ENCODE data around the gene PCED1A.

PCED1A gene

DNA sequence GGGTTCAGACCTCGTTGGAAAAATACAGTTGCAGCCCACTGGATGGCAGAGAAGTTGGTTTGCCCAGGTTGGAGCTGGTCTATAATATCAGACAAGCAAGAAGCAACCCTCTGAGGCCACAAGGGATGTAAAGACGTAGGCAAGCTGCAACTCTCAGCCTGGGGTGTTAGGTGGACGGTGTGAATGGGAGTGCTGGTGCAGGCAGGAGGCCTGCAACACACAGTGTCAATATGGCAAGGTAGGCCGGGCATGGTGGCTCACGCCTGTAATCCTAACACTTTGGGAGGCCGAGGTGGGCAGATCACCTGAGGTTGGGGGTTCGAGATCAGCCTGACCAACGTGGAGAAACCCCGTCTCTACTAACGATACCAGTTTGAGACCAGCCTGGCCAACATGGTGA lies 10.6 kb upstream of the PCED1A start:
- TF ChIP-seq, protein P1, sequence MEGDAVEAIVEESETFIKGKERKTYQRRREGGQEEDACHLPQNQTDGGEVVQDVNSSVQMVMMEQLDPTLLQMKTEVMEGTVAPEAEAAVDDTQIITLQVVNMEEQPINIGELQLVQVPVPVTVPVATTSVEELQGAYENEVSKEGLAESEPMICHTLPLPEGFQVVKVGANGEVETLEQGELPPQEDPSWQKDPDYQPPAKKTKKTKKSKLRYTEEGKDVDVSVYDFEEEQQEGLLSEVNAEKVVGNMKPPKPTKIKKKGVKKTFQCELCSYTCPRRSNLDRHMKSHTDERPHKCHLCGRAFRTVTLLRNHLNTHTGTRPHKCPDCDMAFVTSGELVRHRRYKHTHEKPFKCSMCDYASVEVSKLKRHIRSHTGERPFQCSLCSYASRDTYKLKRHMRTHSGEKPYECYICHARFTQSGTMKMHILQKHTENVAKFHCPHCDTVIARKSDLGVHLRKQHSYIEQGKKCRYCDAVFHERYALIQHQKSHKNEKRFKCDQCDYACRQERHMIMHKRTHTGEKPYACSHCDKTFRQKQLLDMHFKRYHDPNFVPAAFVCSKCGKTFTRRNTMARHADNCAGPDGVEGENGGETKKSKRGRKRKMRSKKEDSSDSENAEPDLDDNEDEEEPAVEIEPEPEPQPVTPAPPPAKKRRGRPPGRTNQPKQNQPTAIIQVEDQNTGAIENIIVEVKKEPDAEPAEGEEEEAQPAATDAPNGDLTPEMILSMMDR (IDR thresholded peaks at IDR 0.05; ENCODE audit: low read length): no peak
- TF ChIP-seq EZH2phosphoT487 (IDR thresholded peaks at IDR 0.05; ENCODE audit: low read length) (no peak), EZH2 (optimal IDR thresholded peaks at IDR 0.05; ENCODE audit: low read depth, low read length) (no peak)
- H3K27ac ChIP-seq (ENCODE audit: low read length): no peak overlapping the region
- no peaks in the 10 kb centered on the region for H3K9me2 ChIP-seq (replicated peaks; ENCODE audit: insufficient read depth, low read length)
- H3F3A ChIP-seq (ENCODE audit: insufficient read depth, low read length): no peaks in the 10 kb centered on the region
- no peaks in the 10 kb centered on the region for H3K9me3 ChIP-seq (replicated peaks; ENCODE audit: insufficient read depth, low read length)
- H3K4me2 ChIP-seq (ENCODE audit: low read depth, low read length): no peak overlapping the region
- DNase-seq: no peak
- no peaks in the 10 kb centered on the region for H3K4me1 ChIP-seq (ENCODE audit: low read length)
- H3K79me2 ChIP-seq (ENCODE audit: low read length): no peaks in the 10 kb centered on the region
- H3K36me3 ChIP-seq (replicated peaks; ENCODE audit: insufficient read depth, low read length): no peaks in the 10 kb centered on the region
- H3K27me3 ChIP-seq (replicated peaks; ENCODE audit: insufficient read depth, low read length): no peaks in the 10 kb centered on the region
- no peaks in the 10 kb centered on the region for H4K20me1 ChIP-seq (ENCODE audit: insufficient read depth, low read length)
- H2AFZ ChIP-seq (ENCODE audit: low read length): no peak overlapping the region
- no peak overlapping the region for H3K4me3 ChIP-seq (ENCODE audit: low read length)
- no peak overlapping the region for H3K9ac ChIP-seq (ENCODE audit: low read length)

DNA sequence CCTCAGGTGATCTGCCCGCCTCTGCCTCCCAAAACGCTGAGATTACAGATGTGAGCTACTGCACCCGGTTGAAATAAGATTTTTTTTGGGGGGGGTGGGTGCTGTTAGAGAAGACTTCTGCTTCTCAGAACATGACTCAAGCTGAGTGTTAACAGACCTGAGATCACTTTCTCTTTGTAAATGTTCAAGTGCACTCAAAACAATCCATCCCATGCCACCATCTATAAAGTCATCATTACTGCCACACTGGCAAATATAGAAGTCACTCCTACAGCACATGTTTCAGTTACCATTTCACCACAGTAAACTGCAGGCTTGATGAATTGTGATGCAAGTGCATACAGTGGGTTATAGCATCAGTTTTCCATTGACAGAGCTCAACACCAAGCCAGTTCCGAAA lies 9.1 kb upstream of the PCED1A start:
- no peak for DNase-seq
- H3K4me1 ChIP-seq (ENCODE audit: low read length): no peaks in the 10 kb centered on the region

DNA sequence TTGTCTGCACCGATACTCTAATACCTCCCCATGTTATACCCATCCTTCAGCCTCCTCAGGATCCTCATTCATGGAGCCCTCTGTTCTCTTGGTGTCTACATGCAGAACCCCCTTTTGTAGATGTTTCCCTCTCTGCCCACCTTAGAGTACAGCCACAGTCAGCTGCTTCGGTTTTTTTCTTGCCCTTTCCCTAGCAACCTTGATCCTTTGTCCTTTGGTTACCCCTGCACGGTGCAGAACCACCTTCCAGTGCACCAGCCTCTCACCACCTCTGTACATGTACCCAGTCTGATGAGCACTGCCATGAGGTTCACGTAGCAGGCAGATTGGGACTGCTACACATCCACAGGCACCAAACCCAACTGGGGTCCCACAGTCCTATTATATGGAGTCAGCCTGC lies 7.3 kb upstream of the PCED1A start:
- Histone ChIP-seq H3K4me1 (ENCODE audit: low read length) (no peaks in the 10 kb centered on the region), H3K27me3 (replicated peaks; ENCODE audit: insufficient read depth, low read length) (no peaks in the 10 kb centered on the region), H3K9me2 (replicated peaks; ENCODE audit: insufficient read depth, low read length) (no peaks in the 10 kb centered on the region), H3K9ac (ENCODE audit: low read length) (no peak overlapping the region), H3K27ac (ENCODE audit: low read length) (no peak overlapping the region), H3K79me2 (ENCODE audit: low read length) (no peaks in the 10 kb centered on the region), H4K20me1 (ENCODE audit: insufficient read depth, low read length) (no peaks in the 10 kb centered on the region), H3K9me3 (replicated peaks; ENCODE audit: insufficient read depth, low read length) (no peaks in the 10 kb centered on the region), H3K4me2 (ENCODE audit: low read depth, low read length) (no peak overlapping the region), H3K36me3 (replicated peaks; ENCODE audit: insufficient read depth, low read length) (no peaks in the 10 kb centered on the region), H2AFZ (ENCODE audit: low read length) (no peak overlapping the region), H3K4me3 (ENCODE audit: low read length) (no peak overlapping the region), H3F3A (ENCODE audit: insufficient read depth, low read length) (no peaks in the 10 kb centered on the region)
- no peak for DNase-seq
- TF ChIP-seq EZH2 (optimal IDR thresholded peaks at IDR 0.05; ENCODE audit: low read depth, low read length) (no peak), EZH2phosphoT487 (IDR thresholded peaks at IDR 0.05; ENCODE audit: low read length) (no peak)
- TF ChIP-seq, protein P1 (IDR thresholded peaks at IDR 0.05; ENCODE audit: low read length): no peak

More for the DNA sequence above, 9.1 kb upstream of the PCED1A start:
- Histone ChIP-seq H4K20me1 (ENCODE audit: insufficient read depth, low read length) (no peaks in the 10 kb centered on the region), H2AFZ (ENCODE audit: low read length) (no peak overlapping the region), H3K27me3 (replicated peaks; ENCODE audit: insufficient read depth, low read length) (no peaks in the 10 kb centered on the region), H3K9me2 (replicated peaks; ENCODE audit: insufficient read depth, low read length) (no peaks in the 10 kb centered on the region), H3K36me3 (replicated peaks; ENCODE audit: insufficient read depth, low read length) (no peaks in the 10 kb centered on the region), H3K27ac (ENCODE audit: low read length) (no peak overlapping the region), H3F3A (ENCODE audit: insufficient read depth, low read length) (no peaks in the 10 kb centered on the region), H3K9me3 (replicated peaks; ENCODE audit: insufficient read depth, low read length) (no peaks in the 10 kb centered on the region), H3K9ac (ENCODE audit: low read length) (no peak overlapping the region), H3K4me3 (ENCODE audit: low read length) (no peak overlapping the region), H3K79me2 (ENCODE audit: low read length) (no peaks in the 10 kb centered on the region), H3K4me2 (ENCODE audit: low read depth, low read length) (no peak overlapping the region)
- TF ChIP-seq EZH2phosphoT487 (IDR thresholded peaks at IDR 0.05; ENCODE audit: low read length): no peak
- TF ChIP-seq EZH2 (optimal IDR thresholded peaks at IDR 0.05; ENCODE audit: low read depth, low read length): no peak
- TF ChIP-seq, protein P1 (IDR thresholded peaks at IDR 0.05; ENCODE audit: low read length): no peak

Measured in MM.1S (cell line).